Stomach (tissue), 9 donors: Measurements from ENCODE around the gene IQSEC1. TPM values are rescaled to one million over a fixed set of nuclear protein-coding genes. Genes with fewer than 3 reads are reported as not detected.
A peak's percentile ranks its signal among the peaks of the same experiment; 100 is the strongest.

Experiments
- DNase-seq, 2 donors: peaks; one replicate each; pipeline versions ENCODE4 v3.0.0 to v3.0.0-alpha.2; 2013 to 2019
- H3K27ac ChIP-seq, 5 donors: fragments of 200-600 bp in 4 of 5; sonication (generic) in 4 of 5; one replicate each; pipeline ENCODE4 v1.5.1; 2013 to 2019; ENCODE audit warnings: mild to moderate bottlenecking in 1 of 5, moderate library complexity in 1 of 5
- H3K27me3 ChIP-seq, 3 donors: fragments of 200-600 bp; sonication (generic); one replicate each; pipeline ENCODE4 v1.5.1; 2017 to 2019; ENCODE audit warnings: mixed run types in 1 of 3
- H3K36me3 ChIP-seq, 4 donors: fragments of 200-600 bp; sonication (generic); 1 replicate in 3 of 4; 2 replicates in 1 of 4; pipeline ENCODE4 v1.5.1; 2016 to 2019
- H3K4me1 ChIP-seq, 4 donors: fragments of 200-600 bp; sonication (generic); one replicate each; pipeline ENCODE4 v1.5.1; 2016 to 2019
- H3K4me3 ChIP-seq, 4 donors: fragments of 200-600 bp; sonication (generic) in 3 of 4; one replicate each; pipeline ENCODE4 v1.5.1; 2016 to 2019; ENCODE audit warnings: mild to moderate bottlenecking in 1 of 4
- H3K9me3 ChIP-seq, 4 donors: fragments of 200-600 bp; sonication (generic); one replicate each; pipeline ENCODE4 v1.5.1; 2016 to 2019
- EP300 ChIP-seq: sonication (generic); formaldehyde crosslinking; IDR thresholded peaks from one replicate; pipeline ENCODE4 v1.6.1; 2017; ENCODE audit warnings: antibody characterized with exemption
- POLR2A ChIP-seq, 4 donors: fragments of 450-650 bp; IDR thresholded peaks; one replicate each; pipeline ENCODE4 v1.6.1; 2016; ENCODE audit warnings: antibody characterized with exemption in 4 of 4, control low read depth in 2 of 4, mild to moderate bottlenecking in 1 of 4, moderate library complexity in 1 of 4
- POLR2AphosphoS5 ChIP-seq, 3 donors: sonication (generic); formaldehyde crosslinking; IDR thresholded peaks; one replicate each; pipeline ENCODE4 v1.6.1; 2016; ENCODE audit warnings: antibody characterized with exemption in 3 of 3
- WGBS, 5 donors: extraction: QIAGEN DNeasy Blood & Tissue Kit in 3 of 5; methylation state at CpG; one replicate each; pipeline versions ENCODE4 v1.1.5 to v1.1.7; 2013 to 2018; 5-methylcytosine and 5-hydroxymethylcytosine counted together
- intact Hi-C: fragments of 100-400 bp; cut with DNase I; formaldehyde crosslinking; loops from one replicate; pipeline ENCODE4 v1.15.1; 2023; ENCODE audit warnings: low total_unique reads
- polyA plus RNA-seq, 3 donors: library from polyadenylated mRNA; stranded (reverse); fragments of 200-250 nt; gene quantifications; one replicate each; pipeline ENCODE4 v1.2.3, GENCODE V29; 2013
- total RNA-seq, 5 donors: library from RNA; depleted of rRNA; stranded (reverse); fragments of >200 nt; gene quantifications; one replicate each; pipeline versions ENCODE4 v1.1.0 to v1.2.3, GENCODE V29; 2014 to 2016
- TF ChIP-seq, protein P1 (sequence below), 7 experiments: fragments of 450-650 bp in 4 of 7; fragments of 200-600 bp in 3 of 7; sonication (generic) in 3 of 7; IDR thresholded peaks; one replicate each; pipeline ENCODE4 v1.5.1; 2016 to 2019; ENCODE audit warnings: antibody characterized with exemption in 7 of 7, control low read depth in 2 of 7, mild to moderate bottlenecking in 1 of 7
- donor health status: healthy with polysubstance abuse.
- donor health status: Bipolar disorder and iron deficiency.
- donor health status: healthy.

IQSEC1 gene
- total and polyA plus RNA-seq, 8 donors: 6.7 to 46.9 (median 20.8) TPM

DNA sequence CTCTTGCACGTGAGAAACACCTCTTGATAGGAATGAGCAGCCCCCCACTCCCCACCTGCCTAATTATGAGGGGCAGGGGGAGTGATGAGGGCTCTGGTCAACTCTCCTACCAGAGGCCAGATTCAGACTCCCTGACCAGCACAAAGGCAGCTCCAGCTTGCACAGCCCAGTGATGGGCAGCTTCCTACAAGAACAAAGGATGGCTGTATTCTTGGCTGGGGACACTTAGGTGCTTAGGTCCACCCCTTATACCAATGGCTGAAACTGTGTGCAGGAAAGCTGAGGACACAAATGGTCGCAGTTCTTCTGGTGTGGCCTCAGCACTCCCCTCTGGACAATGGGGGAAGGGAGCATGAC, 81.8 kb downstream of the IQSEC1 start:
- 63 to 77% (median 70%) methylated on average over 2 of the region's 2 CpGs for WGBS, 5 donors
- H3K9me3 ChIP-seq: no peaks in the 10 kb centered on the region
- peak overlapping the region in 3 of 5 donors; percentile 19 to 92 (median 23) for H3K27ac ChIP-seq
- intact Hi-C loops: no loop called here
- H3K4me3 ChIP-seq: no peak overlapping the region
- DNase-seq: no peak
- peaks cover 13 to 66% (median 44%) of the 10 kb centered on the region in 4 donors for H3K4me1 ChIP-seq
- H3K27me3 ChIP-seq: no peaks in the 10 kb centered on the region
- H3K36me3 ChIP-seq: no peaks in the 10 kb centered on the region
- TF ChIP-seq, protein P1, sequence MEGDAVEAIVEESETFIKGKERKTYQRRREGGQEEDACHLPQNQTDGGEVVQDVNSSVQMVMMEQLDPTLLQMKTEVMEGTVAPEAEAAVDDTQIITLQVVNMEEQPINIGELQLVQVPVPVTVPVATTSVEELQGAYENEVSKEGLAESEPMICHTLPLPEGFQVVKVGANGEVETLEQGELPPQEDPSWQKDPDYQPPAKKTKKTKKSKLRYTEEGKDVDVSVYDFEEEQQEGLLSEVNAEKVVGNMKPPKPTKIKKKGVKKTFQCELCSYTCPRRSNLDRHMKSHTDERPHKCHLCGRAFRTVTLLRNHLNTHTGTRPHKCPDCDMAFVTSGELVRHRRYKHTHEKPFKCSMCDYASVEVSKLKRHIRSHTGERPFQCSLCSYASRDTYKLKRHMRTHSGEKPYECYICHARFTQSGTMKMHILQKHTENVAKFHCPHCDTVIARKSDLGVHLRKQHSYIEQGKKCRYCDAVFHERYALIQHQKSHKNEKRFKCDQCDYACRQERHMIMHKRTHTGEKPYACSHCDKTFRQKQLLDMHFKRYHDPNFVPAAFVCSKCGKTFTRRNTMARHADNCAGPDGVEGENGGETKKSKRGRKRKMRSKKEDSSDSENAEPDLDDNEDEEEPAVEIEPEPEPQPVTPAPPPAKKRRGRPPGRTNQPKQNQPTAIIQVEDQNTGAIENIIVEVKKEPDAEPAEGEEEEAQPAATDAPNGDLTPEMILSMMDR (IDR thresholded peaks at IDR 0.05): no peak
- TF ChIP-seq EP300 (no peak), POLR2A (IDR thresholded peaks at IDR 0.05) (no peak), POLR2AphosphoS5 (IDR thresholded peaks at IDR 0.05) (no peak)

DNA sequence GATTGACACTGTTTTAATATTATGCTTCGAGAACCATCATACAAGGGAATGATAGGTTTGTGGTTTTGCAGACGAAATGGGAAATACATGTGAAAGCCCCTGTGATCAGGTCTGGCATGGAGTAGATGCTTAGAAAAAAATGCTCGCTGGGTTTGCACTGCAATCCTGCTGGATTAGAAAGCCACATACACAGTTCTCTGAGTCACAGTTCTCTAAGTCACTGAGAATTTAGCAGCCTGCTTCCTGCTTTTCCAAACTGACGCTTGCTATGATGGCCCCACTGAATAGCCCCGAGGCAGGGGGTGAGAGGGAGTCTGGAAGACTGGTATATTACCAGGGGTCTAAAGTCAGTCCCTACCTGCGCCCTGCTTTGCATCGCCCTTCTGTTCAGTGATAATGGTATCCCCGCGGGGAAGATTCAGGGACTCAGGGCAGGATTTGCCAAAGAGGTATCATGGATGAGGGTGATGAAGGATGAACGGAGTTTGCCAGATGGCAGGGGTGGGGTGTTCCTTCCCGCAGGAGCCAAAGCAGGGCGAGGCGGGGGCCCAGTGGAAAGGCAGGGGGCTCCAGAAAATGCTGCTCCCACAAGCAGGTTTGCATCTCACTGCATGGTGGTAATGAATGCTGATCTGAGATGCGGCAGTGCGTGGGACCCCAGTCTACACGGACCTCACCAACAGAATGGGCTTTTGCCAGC, 82.3 kb downstream of the IQSEC1 start:
- H3K27ac ChIP-seq: peak overlapping the region in 3 of 5 donors; percentile 23 to 92 (median 48)
- intact Hi-C loops: no loop called here

DNA sequence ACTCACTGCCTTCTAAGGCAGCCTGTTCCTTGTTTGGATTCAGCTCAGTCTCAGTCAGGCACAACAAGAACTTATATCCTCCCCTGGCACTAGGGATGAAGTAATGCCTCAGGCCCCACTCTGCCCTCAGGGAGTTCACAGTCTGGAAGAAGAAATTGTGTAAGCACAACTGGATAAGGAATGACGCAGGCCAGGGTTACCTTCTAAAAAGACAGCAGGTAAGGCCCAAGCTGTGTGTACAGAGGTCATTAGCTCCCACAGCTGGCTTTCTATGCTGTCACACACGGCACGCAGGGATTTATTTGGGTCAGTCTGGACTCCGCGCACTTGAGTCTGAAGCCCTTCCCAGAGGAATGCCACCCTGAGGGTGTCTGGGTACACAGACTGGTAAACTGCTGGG, 82.9 kb downstream of the IQSEC1 start:
- no peak for TF ChIP-seq EP300
- TF ChIP-seq, protein P1 (IDR thresholded peaks at IDR 0.05): no peak
- TF ChIP-seq POLR2A (IDR thresholded peaks at IDR 0.05): no peak
- TF ChIP-seq POLR2AphosphoS5 (IDR thresholded peaks at IDR 0.05): no peak
- Histone ChIP-seq H3K27me3 (no peaks in the 10 kb centered on the region), H3K9me3 (no peaks in the 10 kb centered on the region), H3K4me3 (no peak overlapping the region), H3K4me1 (peaks cover 13 to 56% (median 43%) of the 10 kb centered on the region in 4 donors), H3K36me3 (no peaks in the 10 kb centered on the region), H3K27ac (peak overlapping the region in 3 of 5 donors; percentile 18 to 92 (median 23))
- intact Hi-C loops: no loop called here
- DNase-seq: no peak
- WGBS, 5 donors: 70 to 85% (median 81%) methylated on average over 3 to 5 of the region's 5 CpGs

More for the DNA sequence above, 82.3 kb downstream of the IQSEC1 start:
- TF ChIP-seq, protein P1 (IDR thresholded peaks at IDR 0.05): no peak
- TF ChIP-seq POLR2A (IDR thresholded peaks at IDR 0.05) (no peak), POLR2AphosphoS5 (IDR thresholded peaks at IDR 0.05) (no peak), EP300 (no peak)
- Histone ChIP-seq H3K4me3 (no peak overlapping the region), H3K9me3 (no peaks in the 10 kb centered on the region), H3K36me3 (no peaks in the 10 kb centered on the region), H3K4me1 (peaks cover 13 to 62% (median 47%) of the 10 kb centered on the region in 4 donors), H3K27me3 (no peaks in the 10 kb centered on the region)
- DNase-seq: no peak
- 73 to 78% (median 75%) methylated on average over 14 to 16 of the region's 16 CpGs for WGBS, 5 donors

DNA sequence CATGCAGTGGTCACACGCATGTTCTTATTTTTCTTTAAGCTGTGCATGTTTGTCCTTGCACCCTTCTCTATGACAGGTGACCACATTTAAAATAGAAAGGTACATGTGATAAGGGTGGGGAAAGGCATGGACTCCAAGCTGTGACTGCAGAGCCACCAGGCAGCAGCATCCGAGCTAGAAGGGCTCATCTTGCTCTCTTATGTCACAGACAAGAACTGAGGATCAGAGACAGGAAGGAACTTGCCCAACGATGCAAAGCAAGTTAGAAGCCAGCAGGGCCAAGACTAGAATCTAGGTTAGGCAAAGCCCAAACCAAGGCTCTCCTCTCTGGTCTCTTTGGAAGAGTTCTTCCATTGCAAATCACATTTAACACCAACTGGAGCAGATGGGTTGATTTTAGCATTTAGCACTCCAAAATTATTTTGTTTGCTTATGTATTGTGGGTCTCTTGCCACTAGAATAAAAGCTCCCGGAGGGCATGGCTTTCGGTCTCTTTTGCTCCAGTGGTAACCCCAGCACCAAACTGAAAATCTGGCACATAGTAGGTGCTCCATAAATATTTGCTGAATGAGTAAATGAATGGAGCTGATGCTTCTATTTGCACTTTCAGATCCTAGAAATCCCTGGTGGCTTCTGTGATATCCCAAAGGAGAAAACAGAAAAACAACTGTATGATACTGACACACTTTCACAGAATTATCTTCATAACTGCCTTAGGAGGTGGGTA, 84.3 kb downstream of the IQSEC1 start:
- H3K4me1 ChIP-seq: peaks cover 10 to 55% (median 42%) of the 10 kb centered on the region in 4 donors
- H3K27me3 ChIP-seq: no peaks in the 10 kb centered on the region
- H3K9me3 ChIP-seq: no peaks in the 10 kb centered on the region
- H3K27ac ChIP-seq: no peak overlapping the region
- DNase-seq: no peak
- no peak overlapping the region for H3K4me3 ChIP-seq
- no peaks in the 10 kb centered on the region for H3K36me3 ChIP-seq
- WGBS, 5 donors: 84 to 88% (median 86%) methylated on average over 5 of the region's 5 CpGs
- TF ChIP-seq, protein P1 (IDR thresholded peaks at IDR 0.05): no peak
- TF ChIP-seq POLR2A (IDR thresholded peaks at IDR 0.05) (no peak), EP300 (no peak), POLR2AphosphoS5 (IDR thresholded peaks at IDR 0.05) (no peak)
- intact Hi-C loops: loop anchor here (10.0 kb wide), 1 partner anchor 114 kb away; no protein-coding TSS in a partner anchor
